ENCODE measurements around the gene ATP8B3.

Gene ATP8B3

DNA sequence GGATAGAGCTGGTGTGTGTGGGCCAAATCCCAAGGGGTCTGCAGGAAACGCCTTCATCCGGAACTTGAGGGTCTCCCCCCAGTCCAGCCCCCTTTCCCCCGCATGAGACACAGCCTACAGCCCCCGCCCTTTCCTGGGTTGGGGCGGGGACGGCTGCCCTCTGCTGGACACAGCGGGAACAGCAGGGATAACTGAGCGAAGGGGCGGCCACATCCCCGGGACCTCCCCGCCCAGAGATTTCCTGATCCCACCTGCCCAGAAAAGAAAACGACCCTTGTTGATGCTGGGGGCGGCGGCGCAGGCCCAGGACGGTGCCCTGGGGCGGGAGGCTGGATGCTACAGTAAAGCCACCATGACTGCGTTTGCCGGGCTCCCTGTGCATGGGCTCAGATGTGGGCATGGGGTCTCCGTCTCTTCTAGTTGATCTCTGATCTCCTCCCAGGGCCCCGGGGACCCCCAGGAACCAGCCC lies 44.6 kb downstream of the ATP8B3 start:
- H3K27ac ChIP-seq (ENCODE audit: low read depth, low read length), result no peak overlapping the region
- no peaks in the 10 kb centered on the region for H3K9me2 ChIP-seq (replicated peaks; ENCODE audit: insufficient read depth, low read length)
- H3K79me2 ChIP-seq (ENCODE audit: insufficient read depth, low read length), result no peaks in the 10 kb centered on the region
- no peaks in the 10 kb centered on the region for H4K20me1 ChIP-seq (ENCODE audit: low read depth, low read length)
- H3K9ac ChIP-seq (ENCODE audit: low read length), result no peak overlapping the region
- H3K36me3 ChIP-seq (ENCODE audit: low read length), result no peaks in the 10 kb centered on the region
- H3F3A ChIP-seq (ENCODE audit: insufficient read depth), result no peaks in the 10 kb centered on the region
- H3K27me3 ChIP-seq (ENCODE audit: low read length), result peaks cover 3% of the 10 kb centered on the region; the same call in 1 of the 2 replicates
- H3K4me3 ChIP-seq (ENCODE audit: insufficient read depth, low read length, poor library complexity, severe bottlenecking), result no peak overlapping the region
- H2AFZ ChIP-seq (ENCODE audit: low read depth, low read length, severe bottlenecking), result no peak overlapping the region
- no peak for TF ChIP-seq EZH2phosphoT487 (conservative IDR thresholded peaks at IDR 0.05; ENCODE audit: low read length)
- TF ChIP-seq, protein P1, sequence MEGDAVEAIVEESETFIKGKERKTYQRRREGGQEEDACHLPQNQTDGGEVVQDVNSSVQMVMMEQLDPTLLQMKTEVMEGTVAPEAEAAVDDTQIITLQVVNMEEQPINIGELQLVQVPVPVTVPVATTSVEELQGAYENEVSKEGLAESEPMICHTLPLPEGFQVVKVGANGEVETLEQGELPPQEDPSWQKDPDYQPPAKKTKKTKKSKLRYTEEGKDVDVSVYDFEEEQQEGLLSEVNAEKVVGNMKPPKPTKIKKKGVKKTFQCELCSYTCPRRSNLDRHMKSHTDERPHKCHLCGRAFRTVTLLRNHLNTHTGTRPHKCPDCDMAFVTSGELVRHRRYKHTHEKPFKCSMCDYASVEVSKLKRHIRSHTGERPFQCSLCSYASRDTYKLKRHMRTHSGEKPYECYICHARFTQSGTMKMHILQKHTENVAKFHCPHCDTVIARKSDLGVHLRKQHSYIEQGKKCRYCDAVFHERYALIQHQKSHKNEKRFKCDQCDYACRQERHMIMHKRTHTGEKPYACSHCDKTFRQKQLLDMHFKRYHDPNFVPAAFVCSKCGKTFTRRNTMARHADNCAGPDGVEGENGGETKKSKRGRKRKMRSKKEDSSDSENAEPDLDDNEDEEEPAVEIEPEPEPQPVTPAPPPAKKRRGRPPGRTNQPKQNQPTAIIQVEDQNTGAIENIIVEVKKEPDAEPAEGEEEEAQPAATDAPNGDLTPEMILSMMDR (IDR thresholded peaks at IDR 0.05; ENCODE audit: insufficient read depth, low read length, poor library complexity, severe bottlenecking), result peak; percentile 96
- H3K4me2 ChIP-seq (ENCODE audit: low read depth, low read length, poor library complexity, severe bottlenecking), result no peak overlapping the region
- no peaks in the 10 kb centered on the region; the same call in 1 of the 2 replicates for H3K9me3 ChIP-seq (ENCODE audit: insufficient read depth, low read length)

DNA sequence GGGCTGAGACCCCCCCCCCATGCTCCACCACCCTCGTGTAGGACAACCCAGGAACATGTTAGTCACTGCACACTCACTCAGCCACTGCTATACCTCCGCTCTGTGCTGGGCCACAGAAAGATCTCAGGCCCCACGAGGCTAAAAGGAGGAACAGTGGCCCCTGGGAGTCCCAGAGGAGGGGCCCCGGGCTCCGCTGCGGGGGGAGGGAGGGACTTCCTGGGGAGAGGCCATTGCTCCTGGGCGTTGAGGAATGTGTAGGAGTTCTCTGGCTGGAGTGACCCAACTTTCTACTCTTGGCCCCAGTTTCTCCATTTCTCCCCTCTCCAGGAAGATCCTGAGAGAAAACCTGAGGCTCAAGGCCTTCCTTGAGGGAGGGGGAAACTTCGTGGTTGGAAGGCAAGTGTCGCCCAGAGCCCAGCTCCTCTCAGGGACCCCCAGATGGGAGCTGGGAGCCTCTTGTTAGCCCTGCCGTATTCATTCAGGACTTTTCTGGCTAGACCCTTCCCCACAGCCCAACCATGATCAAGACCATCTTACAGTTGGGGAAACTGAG lies 45.2 kb downstream of the ATP8B3 start:
- Histone ChIP-seq H2AFZ (ENCODE audit: low read depth, low read length, severe bottlenecking) (no peak overlapping the region), H3K9me2 (replicated peaks; ENCODE audit: insufficient read depth, low read length) (no peaks in the 10 kb centered on the region), H3K27ac (ENCODE audit: low read depth, low read length) (no peak overlapping the region), H3K36me3 (ENCODE audit: low read length) (no peaks in the 10 kb centered on the region), H4K20me1 (ENCODE audit: low read depth, low read length) (no peaks in the 10 kb centered on the region), H3K9ac (ENCODE audit: low read length) (no peak overlapping the region), H3F3A (ENCODE audit: insufficient read depth) (no peaks in the 10 kb centered on the region), H3K9me3 (ENCODE audit: insufficient read depth, low read length) (no peaks in the 10 kb centered on the region; the same call in 1 of the 2 replicates), H3K79me2 (ENCODE audit: insufficient read depth, low read length) (no peaks in the 10 kb centered on the region), H3K4me3 (ENCODE audit: insufficient read depth, low read length, poor library complexity, severe bottlenecking) (no peak overlapping the region), H3K27me3 (ENCODE audit: low read length) (peaks cover 3% of the 10 kb centered on the region; the same call in 1 of the 2 replicates), H3K4me2 (ENCODE audit: low read depth, low read length, poor library complexity, severe bottlenecking) (no peak overlapping the region)
- TF ChIP-seq EZH2phosphoT487 (conservative IDR thresholded peaks at IDR 0.05; ENCODE audit: low read length), result no peak
- TF ChIP-seq, protein P1 (IDR thresholded peaks at IDR 0.05; ENCODE audit: insufficient read depth, low read length, poor library complexity, severe bottlenecking), result no peak

DNA sequence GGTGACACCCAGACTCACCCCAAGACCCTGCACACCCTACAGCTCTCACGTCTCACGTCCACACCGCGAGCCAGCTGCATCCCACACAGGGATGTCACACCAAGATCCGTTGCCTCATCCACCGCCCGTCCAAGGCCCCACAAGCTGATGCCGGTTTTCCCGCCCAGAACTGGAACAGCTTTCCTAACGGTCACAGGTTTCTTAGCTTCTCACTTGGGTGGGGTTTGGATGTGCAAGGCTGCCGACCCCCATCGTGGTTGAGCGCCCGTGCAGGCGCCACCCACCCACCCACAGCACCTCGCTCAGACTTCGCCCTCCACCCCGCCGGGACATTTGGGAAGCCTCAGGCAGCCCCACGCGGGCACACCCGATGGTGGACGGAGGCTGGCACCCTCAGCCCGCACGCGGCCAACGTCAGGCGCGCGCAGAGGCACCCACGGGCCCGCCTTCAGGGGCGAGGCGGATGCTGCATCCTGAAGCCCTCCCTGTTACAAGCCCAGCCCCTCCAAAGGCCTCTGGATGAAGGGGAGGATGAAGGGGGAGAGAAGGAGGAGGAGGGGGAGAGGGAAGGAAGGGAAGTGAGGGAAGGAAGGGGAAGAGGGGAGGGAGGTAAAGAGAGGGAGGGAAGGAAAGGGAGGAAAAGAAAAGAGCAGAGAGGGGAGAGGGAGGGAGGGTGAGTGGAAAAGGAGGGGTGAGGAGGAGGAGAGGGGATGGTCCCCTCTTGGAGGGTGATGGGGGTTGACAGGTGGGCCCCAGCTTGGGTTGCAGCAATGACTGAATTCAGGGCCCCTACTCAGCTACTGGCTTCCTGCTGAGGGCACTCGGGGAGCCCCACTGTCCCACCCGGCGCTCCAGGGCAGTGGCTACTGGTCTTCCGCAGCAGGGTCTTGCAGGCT lies 45.9 kb downstream of the ATP8B3 start:
- no peak overlapping the region for H2AFZ ChIP-seq (ENCODE audit: low read depth, low read length, severe bottlenecking)
- H3K9ac ChIP-seq (ENCODE audit: low read length), result no peak overlapping the region
- H3K79me2 ChIP-seq (ENCODE audit: insufficient read depth, low read length), result no peaks in the 10 kb centered on the region
- no peak for TF ChIP-seq EZH2phosphoT487 (conservative IDR thresholded peaks at IDR 0.05; ENCODE audit: low read length)
- TF ChIP-seq, protein P1 (IDR thresholded peaks at IDR 0.05; ENCODE audit: insufficient read depth, low read length, poor library complexity, severe bottlenecking), result no peak
- no peaks in the 10 kb centered on the region for H4K20me1 ChIP-seq (ENCODE audit: low read depth, low read length)
- H3K4me3 ChIP-seq (ENCODE audit: insufficient read depth, low read length, poor library complexity, severe bottlenecking), result no peak overlapping the region
- peaks cover 3% of the 10 kb centered on the region; the same call in 1 of the 2 replicates for H3K27me3 ChIP-seq (ENCODE audit: low read length)
- no peak overlapping the region for H3K4me2 ChIP-seq (ENCODE audit: low read depth, low read length, poor library complexity, severe bottlenecking)
- H3K9me3 ChIP-seq (ENCODE audit: insufficient read depth, low read length), result no peaks in the 10 kb centered on the region; the same call in 1 of the 2 replicates
- no peaks in the 10 kb centered on the region for H3K9me2 ChIP-seq (replicated peaks; ENCODE audit: insufficient read depth, low read length)
- H3K36me3 ChIP-seq (ENCODE audit: low read length), result no peaks in the 10 kb centered on the region
- H3F3A ChIP-seq (ENCODE audit: insufficient read depth), result no peaks in the 10 kb centered on the region
- no peak overlapping the region for H3K27ac ChIP-seq (ENCODE audit: low read depth, low read length)

Measured in SU-DHL-6 (cell line).